GM18519 (cell line): ENCODE results near the gene DDX39B.
A peak's percentile ranks its signal among the peaks of the same experiment; 100 is the strongest.

Source experiments
- ATAC-seq: cut with Tn5 transposase; IDR thresholded peaks from one replicate; pipeline ENCODE4 v1.9.1; 2021; ENCODE audit warnings: mild to moderate bottlenecking, moderate library complexity; ENCODE audit not compliant: unreplicated experiment, low FRiP score

The DDX39B gene

DNA sequence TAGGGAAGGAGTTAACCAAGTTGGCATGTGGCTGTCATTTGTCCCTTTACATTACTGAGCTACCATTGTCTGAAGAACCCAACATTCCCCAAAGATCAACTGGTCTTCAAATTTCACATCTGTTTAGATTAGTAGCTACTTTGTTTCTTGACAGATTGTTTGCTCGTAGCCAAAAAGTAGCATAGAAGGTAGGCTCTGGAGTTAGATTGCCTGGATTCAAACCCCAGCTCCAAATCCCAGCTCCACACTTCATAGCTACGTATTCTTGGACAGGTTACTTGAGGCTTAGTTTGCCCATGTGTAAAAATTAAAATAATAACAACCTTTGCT, 6.7 kb upstream of the DDX39B start:
- ATAC-seq: no peak

- ATAC-seq: no peak
Measured at GRCh38 chr6:31547727-31548543, 6.1 kb upstream of the DDX39B start.

- ATAC-seq: peak; percentile 35
Measured at GRCh38 chr6:31546958-31547726, 5.3 kb upstream of the DDX39B start, which contains the start of gene NFKBIL1. Gene NFKBIL1 (plus strand): TSS chr6:31547608. CDS start chr6:31547695, 87 bp downstream.

GRCh38 chr6:31546339-31546957, 4.6 kb upstream of the DDX39B start, which contains the start of gene ATP6V1G2:
Gene ATP6V1G2 (minus strand): TSS chr6:31546608. CDS start chr6:31546559, 49 bp downstream.
- ATAC-seq: peak; percentile 37

- no peak for ATAC-seq
Measured at GRCh38 chr6:31545291-31545690, 3.5 kb upstream of the DDX39B start.

DNA sequence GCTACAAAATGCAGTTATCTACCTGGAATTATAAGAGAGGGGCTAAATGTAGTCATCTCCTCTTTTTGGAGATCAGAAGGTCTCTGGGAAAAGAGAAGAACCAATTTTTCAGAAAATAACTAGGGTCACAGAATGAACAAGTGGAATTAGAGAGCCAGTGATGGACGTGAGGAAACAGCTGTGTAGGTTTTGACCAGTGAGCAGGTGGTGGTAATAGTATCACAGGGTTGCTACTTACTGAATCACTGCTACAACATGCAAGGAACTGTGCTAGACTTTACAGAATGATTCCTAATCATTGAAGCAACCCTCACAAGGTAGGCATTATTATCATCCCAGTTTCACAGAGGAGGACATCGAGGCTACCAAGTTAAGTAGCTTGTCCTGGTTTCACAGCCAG, 2.9 kb upstream of the DDX39B start:
- ATAC-seq: no peak

- ATAC-seq: no peak
Measured at GRCh38 chr6:31543639-31544038, 1.8 kb upstream of the DDX39B start.

GRCh38 chr6:31541059-31541657, 645 bp downstream of the DDX39B start:
- ATAC-seq: no peak

GRCh38 chr6:31540640-31541039, 1.2 kb downstream of the DDX39B start:
- ATAC-seq: no peak

GRCh38 chr6:31538805-31539400, 2.9 kb downstream of the DDX39B start:
- no peak for ATAC-seq

DNA sequence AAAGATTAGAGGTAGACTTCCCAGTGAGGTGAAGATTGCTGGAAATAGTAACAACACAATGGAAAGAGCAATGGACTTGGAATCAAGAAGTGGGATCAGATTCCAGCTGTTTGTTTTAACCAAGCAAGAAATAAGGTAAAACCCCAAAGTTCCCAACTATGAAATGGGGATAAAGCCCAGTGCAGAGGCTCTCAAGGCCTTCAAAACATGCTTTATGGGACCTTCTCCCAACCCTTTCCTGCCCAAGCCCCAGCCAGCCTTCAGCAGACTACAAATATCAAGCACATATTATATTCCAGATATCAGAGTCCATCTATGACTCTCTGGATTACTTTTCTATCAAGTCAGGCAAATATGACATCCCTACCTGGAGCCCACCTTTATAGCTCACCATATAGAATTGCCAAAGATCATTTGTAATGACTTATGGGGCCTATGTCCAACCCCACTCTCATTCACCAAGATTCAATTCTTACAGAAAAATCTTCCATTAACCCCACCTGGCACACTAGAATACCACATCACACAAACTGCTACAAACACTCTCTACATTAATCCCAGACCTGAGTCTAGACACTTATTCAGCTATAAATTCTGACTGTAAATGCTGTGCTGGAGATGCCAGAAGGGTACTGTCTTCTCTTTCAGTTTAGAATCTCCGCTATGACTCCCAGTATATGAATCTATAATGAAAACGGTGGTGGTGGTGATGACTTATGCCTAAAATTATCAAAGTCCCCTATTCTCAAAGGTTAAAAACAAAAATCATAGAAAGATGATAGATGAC, 6.1 kb downstream of the DDX39B start:
- no peak for ATAC-seq

- ATAC-seq: no peak
Measured at GRCh38 chr6:31534521-31535040, 7.2 kb downstream of the DDX39B start.

DNA sequence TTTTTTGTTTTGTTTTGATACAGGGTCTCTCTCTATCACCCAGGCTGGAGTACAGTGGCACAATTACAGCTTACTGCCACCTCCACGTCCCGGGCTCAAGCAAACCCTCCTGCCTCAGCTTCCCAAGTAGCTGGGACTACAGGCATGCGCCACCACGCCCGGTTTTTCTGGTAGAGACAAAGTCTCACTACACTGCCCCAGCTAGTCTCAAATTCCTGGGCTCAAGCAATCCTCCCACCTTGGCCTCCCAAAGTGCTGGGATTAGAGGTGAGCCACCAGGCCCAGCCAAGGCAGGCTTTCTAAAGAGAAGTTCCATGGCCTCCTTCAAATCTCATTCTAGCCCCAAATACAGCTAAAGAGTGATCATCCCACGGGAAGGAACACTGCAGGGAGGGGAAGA, 7.8 kb downstream of the DDX39B start:
- no peak for ATAC-seq

DNA sequence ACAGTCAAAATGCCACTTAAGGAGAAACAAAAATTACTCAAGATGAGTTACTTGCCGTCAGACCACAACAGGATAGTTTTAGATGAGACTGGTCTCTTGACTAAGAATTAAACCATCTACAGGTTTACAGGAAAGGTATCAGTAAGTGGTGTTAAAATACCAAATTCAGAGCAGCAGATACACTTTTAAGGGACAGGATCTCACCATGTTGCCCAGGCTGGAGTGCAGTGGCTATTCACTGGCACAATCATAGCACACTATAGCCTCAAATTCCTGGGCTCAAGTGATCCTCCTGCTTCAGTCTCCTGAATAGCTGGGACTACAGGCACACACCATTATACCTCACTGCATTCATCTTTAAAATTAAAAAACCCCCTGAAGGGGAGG, 8.4 kb downstream of the DDX39B start:
- no peak for ATAC-seq

GRCh38 chr6:31532644-31533454, 9.0 kb downstream of the DDX39B start:
- no peak for ATAC-seq

- no peak for ATAC-seq
Measured at GRCh38 chr6:31531771-31532643, 9.8 kb downstream of the DDX39B start.

- ATAC-seq: no peak
Measured at GRCh38 chr6:31531162-31531561, 10.6 kb downstream of the DDX39B start.

GRCh38 chr6:31530659-31531058, 11.1 kb downstream of the DDX39B start:
- no peak for ATAC-seq
